Peyer's patch (tissue), 4 donors: Measurements from ENCODE around the gene EHMT2.

Experiments used
- POLR2A ChIP-seq, 2 donors: fragments of 450-650 bp; IDR thresholded peaks; one replicate each; pipeline ENCODE4 v1.5.1; 2017; ENCODE audit warnings: antibody characterized with exemption in 2 of 2, mild to moderate bottlenecking in 2 of 2, moderate library complexity in 2 of 2
- TF ChIP-seq, protein P1 (sequence below), 6 experiments: fragments of 450-650 bp in 4 of 6; fragments of 200-600 bp in 2 of 6; sonication (generic) in 1 of 6; IDR thresholded peaks; one replicate each; pipeline ENCODE4 v1.5.1; 2017 to 2019; ENCODE audit warnings: antibody characterized with exemption in 6 of 6, mild to moderate bottlenecking in 3 of 6, moderate library complexity in 1 of 6

DNA sequence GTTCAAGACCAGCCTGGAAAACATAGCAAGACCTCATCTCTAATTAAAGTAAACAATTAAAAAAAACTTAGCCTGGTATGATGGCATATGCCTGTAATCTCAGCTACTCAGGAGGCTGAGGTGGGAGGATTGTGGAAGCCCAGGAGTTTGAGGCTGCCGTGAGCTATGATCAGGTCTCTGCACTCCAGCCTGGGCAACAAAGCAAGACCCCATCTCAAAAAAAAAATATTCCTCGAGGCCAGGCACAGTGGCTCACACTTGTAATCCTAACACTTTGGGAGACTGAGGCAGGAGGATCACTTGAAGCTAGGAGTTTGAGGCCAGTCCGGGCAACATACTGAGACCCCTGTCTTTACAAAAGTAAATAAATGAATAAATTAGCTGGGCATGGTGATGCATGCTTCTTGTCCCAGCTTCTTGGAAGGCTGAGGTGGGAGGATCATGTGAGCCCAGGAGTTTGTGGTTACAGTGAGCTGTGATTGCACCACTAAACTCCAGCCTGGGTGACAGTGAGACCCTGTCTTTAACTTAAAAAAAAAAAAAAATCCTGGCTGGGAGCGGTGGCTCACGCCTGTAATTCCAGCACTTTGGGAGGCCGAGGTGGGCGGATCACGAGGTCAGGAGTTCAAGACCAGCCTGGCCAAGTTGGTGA lies 20.7 kb upstream of the EHMT2 start:
- no peak for TF ChIP-seq POLR2A (IDR thresholded peaks at IDR 0.05)
- TF ChIP-seq, protein P1, sequence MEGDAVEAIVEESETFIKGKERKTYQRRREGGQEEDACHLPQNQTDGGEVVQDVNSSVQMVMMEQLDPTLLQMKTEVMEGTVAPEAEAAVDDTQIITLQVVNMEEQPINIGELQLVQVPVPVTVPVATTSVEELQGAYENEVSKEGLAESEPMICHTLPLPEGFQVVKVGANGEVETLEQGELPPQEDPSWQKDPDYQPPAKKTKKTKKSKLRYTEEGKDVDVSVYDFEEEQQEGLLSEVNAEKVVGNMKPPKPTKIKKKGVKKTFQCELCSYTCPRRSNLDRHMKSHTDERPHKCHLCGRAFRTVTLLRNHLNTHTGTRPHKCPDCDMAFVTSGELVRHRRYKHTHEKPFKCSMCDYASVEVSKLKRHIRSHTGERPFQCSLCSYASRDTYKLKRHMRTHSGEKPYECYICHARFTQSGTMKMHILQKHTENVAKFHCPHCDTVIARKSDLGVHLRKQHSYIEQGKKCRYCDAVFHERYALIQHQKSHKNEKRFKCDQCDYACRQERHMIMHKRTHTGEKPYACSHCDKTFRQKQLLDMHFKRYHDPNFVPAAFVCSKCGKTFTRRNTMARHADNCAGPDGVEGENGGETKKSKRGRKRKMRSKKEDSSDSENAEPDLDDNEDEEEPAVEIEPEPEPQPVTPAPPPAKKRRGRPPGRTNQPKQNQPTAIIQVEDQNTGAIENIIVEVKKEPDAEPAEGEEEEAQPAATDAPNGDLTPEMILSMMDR (IDR thresholded peaks at IDR 0.05), result no peak
